Left colon (tissue), 2 donors: ENCODE results near the gene MTMR6. TPM values are rescaled to one million over a fixed set of nuclear protein-coding genes. Genes with fewer than 3 reads are reported as not detected.
"Not testable (repeated sequence)": the region's sequence is repeated elsewhere in the genome, so short reads cannot be mapped to it uniquely, and the experiment has no call there.

Experiments
- ATAC-seq: fragments of 200-7000 bp; cut with Tn5 transposase; one replicate; pipeline ENCODE4 v1.9.1; 2020; ENCODE audit warnings: mild to moderate bottlenecking, moderate library complexity
- DNase-seq, 2 donors: peaks; one replicate each; pipeline ENCODE4 v3.0.0-alpha.2; 2020
- intact Hi-C, 2 donors: fragments of 100-400 bp; cut with DNase I in 1 of 2; cut with micrococcal nuclease in 1 of 2; formaldehyde crosslinking; loops; one replicate each; pipeline versions ENCODE4 v1.11.2 to v1.14.0; 2022; cut with DNase I, micrococcal nuclease
- long read RNA-seq: library from polyadenylated mRNA; unstranded; transcript quantifications from one replicate; pipeline ENCODE4 v2.0.0, GENCODE V29; 2021
- total RNA-seq, 2 donors: library from RNA; stranded (reverse); fragmentation: NEBNext Ultra II Directional; extraction: Animal tissue kit (Norgen Biotek cat#: 25700); gene quantifications; one replicate each; pipeline ENCODE4 v1.2.1, GENCODE V29; 2021
- donor health status: DM: no; HTN: no; CAD: no.
- donor health status: DM: yes; HTN: yes; CAD: no.

Gene MTMR6
- 10 to 100 TPM; 13.6 to 14.7 TPM for total RNA-seq
- long read RNA-seq, full-length matches to known transcripts: 20 of 30 reads
- long read RNA-seq, partial matches to known transcripts: 4 of 30 reads
- long read RNA-seq, other reads (novel, unspliced or antisense): 6 of 30 reads

GRCh38 chr13:25286969-25287961, at the start of gene MTMR6:
TSS of gene MTMR6 (minus strand) at chr13:25287488. CDS start at chr13:25287247, 241 bp downstream.
- intact Hi-C loops: no loop called here
- peak; percentile 90 to 92 for DNase-seq
- ATAC-seq: peak; percentile 95

- DNase-seq: no peak
- no peak for ATAC-seq
- intact Hi-C loops: no loop called here
These were observed 48.6 kb upstream of the MTMR6 start for GRCh38 chr13:25335856-25336255.

GRCh38 chr13:25330541-25330940, 43.3 kb upstream of the MTMR6 start:
- ATAC-seq: no peak
- intact Hi-C loops: no loop called here
- no peak for DNase-seq

GRCh38 chr13:25329706-25330105, 42.4 kb upstream of the MTMR6 start:
- intact Hi-C loops: no loop called here
- DNase-seq: no peak
- ATAC-seq: no peak

GRCh38 chr13:25324100-25324499, 36.8 kb upstream of the MTMR6 start:
- ATAC-seq: no peak
- no peak for DNase-seq
- intact Hi-C loops: no loop called here

GRCh38 chr13:25319771-25320170, 32.5 kb upstream of the MTMR6 start:
- intact Hi-C loops: no loop called here
- DNase-seq: no peak
- ATAC-seq: no peak

- intact Hi-C loops, ATAC-seq, DNase-seq: not testable (repeated sequence)
These were observed 31.7 kb upstream of the MTMR6 start for GRCh38 chr13:25318946-25319345.

GRCh38 chr13:25310891-25311290, 23.6 kb upstream of the MTMR6 start:
- ATAC-seq (peak; percentile 72), DNase-seq (no peak)
- intact Hi-C loops: no loop called here

- ATAC-seq: no peak
- no peak for DNase-seq
- intact Hi-C loops: no loop called here
These were observed 19.6 kb upstream of the MTMR6 start for GRCh38 chr13:25306671-25307464.

GRCh38 chr13:25302121-25302520, 14.8 kb upstream of the MTMR6 start:
- intact Hi-C loops: no loop called here
- ATAC-seq (no peak), DNase-seq (no peak)

GRCh38 chr13:25301347-25302113, 14.2 kb upstream of the MTMR6 start, which contains the start of gene NUP58:
TSS of gene NUP58 (plus strand) at chr13:25301625. CDS start at chr13:25301774, 149 bp downstream.
- peak; percentile 95 to 97 for DNase-seq
- peak; percentile 100 for ATAC-seq
- intact Hi-C loops: no loop called here

GRCh38 chr13:25300861-25301346, 13.6 kb upstream of the MTMR6 start:
- intact Hi-C loops: no loop called here

GRCh38 chr13:25295701-25296100, 8.4 kb upstream of the MTMR6 start:
- DNase-seq (no peak), ATAC-seq (no peak)
- intact Hi-C loops: no loop called here

More at GRCh38 chr13:25300861-25301346, 13.6 kb upstream of the MTMR6 start:
- DNase-seq (peak in 1 of 2 donors; percentile 42), ATAC-seq (no peak)

- intact Hi-C loops: no loop called here
- no peak for DNase-seq
- no peak for ATAC-seq
These were observed 7.9 kb upstream of the MTMR6 start for GRCh38 chr13:25295228-25295627.

GRCh38 chr13:25292301-25292700, 5.0 kb upstream of the MTMR6 start:
- intact Hi-C loops: no loop called here
- DNase-seq (no peak), ATAC-seq (no peak)

GRCh38 chr13:25291691-25292090, 4.4 kb upstream of the MTMR6 start:
- DNase-seq: no peak
- no peak for ATAC-seq
- intact Hi-C loops: no loop called here

GRCh38 chr13:25288966-25289365, 1.7 kb upstream of the MTMR6 start:
- ATAC-seq (no peak), DNase-seq (no peak)
- intact Hi-C loops: no loop called here

GRCh38 chr13:25286308-25286968, 850 bp downstream of the MTMR6 start:
- intact Hi-C loops: no loop called here
- peak; percentile 64 for ATAC-seq
- DNase-seq: peak; percentile 40 to 47
